Central memory CD8-positive, alpha-beta T cell (primary cell): ENCODE results near the gene KCNQ1.

Experiments used
- ATAC-seq: fragments of 150-1000 bp; cut with Tn5 transposase; replicated peaks from 2 replicates; pipeline ENCODE4 v1.10.0; 2022; ENCODE audit warnings: mild to moderate bottlenecking, moderate FRiP score, moderate number of reproducible peaks; ENCODE audit not compliant: poor library complexity, severe bottlenecking; ENCODE audit errors: extremely low read depth
- DNase-seq, 2 donors: peaks; one replicate each; pipeline ENCODE4 v3.0.0; 2021; ENCODE audit warnings: low spot score in 2 of 2
- H3K27ac Mint-ChIP-seq: one replicate; pipeline ENCODE4 v1.8.0; 2022; ENCODE audit warnings: low read depth, mild to moderate bottlenecking, moderate library complexity, mixed read lengths
- H3K27me3 Mint-ChIP-seq: one replicate; pipeline ENCODE4 v1.8.0; 2022; ENCODE audit warnings: mixed read lengths
- H3K36me3 Mint-ChIP-seq: one replicate; pipeline ENCODE4 v1.8.0; 2022; ENCODE audit warnings: mild to moderate bottlenecking, moderate library complexity, mixed read lengths; ENCODE audit not compliant: insufficient read depth
- H3K4me1 Mint-ChIP-seq: one replicate; pipeline ENCODE4 v1.8.0; 2022; ENCODE audit warnings: mixed read lengths
- H3K4me3 Mint-ChIP-seq: one replicate; pipeline ENCODE4 v1.8.0; 2022; ENCODE audit warnings: mild to moderate bottlenecking, moderate library complexity, mixed read lengths
- H3K9me3 Mint-ChIP-seq: one replicate; pipeline ENCODE4 v1.8.0; 2022; ENCODE audit warnings: mixed read lengths

Gene KCNQ1

GRCh38 chr11:2809854-2810253, 365.0 kb downstream of the KCNQ1 start:
- Mint-ChIP-seq H3K27ac (peak overlapping the region; percentile 42), H3K27me3 (peaks cover 31% of the 10 kb centered on the region), H3K4me1 (peaks cover 15% of the 10 kb centered on the region), H3K36me3 (no peaks in the 10 kb centered on the region), H3K9me3 (no peaks in the 10 kb centered on the region), H3K4me3 (peak overlapping the region; percentile 16)
- no peak for ATAC-seq
- DNase-seq: no peak

GRCh38 chr11:2810411-2811205, 365.8 kb downstream of the KCNQ1 start:
- no peaks in the 10 kb centered on the region for H3K9me3 Mint-ChIP-seq
- ATAC-seq (no peak), DNase-seq (no peak)
- H3K4me1 Mint-ChIP-seq: peaks cover 15% of the 10 kb centered on the region
- H3K4me3 Mint-ChIP-seq: no peak overlapping the region
- H3K27ac Mint-ChIP-seq: no peak overlapping the region
- no peaks in the 10 kb centered on the region for H3K36me3 Mint-ChIP-seq
- H3K27me3 Mint-ChIP-seq: peaks cover 31% of the 10 kb centered on the region

DNA sequence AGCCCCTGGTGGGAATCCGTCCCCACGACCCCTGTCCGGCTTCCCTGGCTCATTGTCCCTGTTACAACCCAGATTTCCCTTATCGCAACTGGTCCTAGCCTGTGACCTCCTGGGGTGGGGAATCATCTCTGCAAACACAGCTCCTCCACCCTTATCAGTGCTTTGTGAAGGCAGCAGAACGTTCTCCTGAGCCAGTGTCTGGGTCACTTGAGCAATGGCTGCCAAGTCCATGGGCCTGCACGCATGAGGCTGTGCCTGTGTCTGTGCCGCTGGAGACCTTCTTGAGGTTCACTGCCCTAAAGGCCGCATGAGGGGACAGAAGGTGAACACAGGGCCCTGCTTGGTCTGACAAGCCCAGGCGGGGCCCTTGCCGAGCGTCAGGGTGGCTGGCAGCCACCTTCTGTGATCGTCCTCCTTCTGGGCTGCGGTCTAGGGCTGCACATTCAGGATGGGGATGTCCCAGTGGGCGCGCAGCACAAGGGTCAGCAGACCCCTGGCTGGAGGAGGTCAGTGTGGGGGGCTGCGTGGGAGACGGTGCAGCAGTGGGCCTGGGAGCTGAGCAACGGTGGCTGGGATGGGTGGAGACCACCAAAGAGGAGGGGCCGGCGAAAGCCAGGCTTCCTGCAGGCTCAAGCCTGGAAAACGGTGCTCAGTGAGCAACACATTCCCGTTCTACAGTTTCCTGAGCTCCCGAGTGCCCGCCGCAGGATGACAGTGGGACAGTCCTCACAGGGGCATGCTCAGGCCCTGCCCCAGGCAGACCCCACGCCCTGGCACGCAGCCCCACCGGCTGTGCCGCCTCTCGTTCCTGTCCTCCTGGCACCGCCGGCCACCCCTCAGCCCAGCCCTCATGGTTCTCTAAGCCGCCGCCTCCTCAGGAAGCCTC, 366.6 kb downstream of the KCNQ1 start:
- DNase-seq: no peak
- ATAC-seq: no peak
- Mint-ChIP-seq H3K4me3 (no peak overlapping the region), H3K4me1 (peaks cover 15% of the 10 kb centered on the region), H3K27ac (no peak overlapping the region), H3K9me3 (peaks cover 5% of the 10 kb centered on the region), H3K27me3 (peaks cover 31% of the 10 kb centered on the region), H3K36me3 (no peaks in the 10 kb centered on the region)

GRCh38 chr11:2812371-2812991, 367.7 kb downstream of the KCNQ1 start:
- Mint-ChIP-seq H3K27ac (no peak overlapping the region), H3K27me3 (peaks cover 31% of the 10 kb centered on the region), H3K9me3 (peaks cover 5% of the 10 kb centered on the region), H3K36me3 (no peaks in the 10 kb centered on the region), H3K4me1 (peaks cover 15% of the 10 kb centered on the region), H3K4me3 (no peak overlapping the region)
- DNase-seq: no peak
- no peak for ATAC-seq

DNA sequence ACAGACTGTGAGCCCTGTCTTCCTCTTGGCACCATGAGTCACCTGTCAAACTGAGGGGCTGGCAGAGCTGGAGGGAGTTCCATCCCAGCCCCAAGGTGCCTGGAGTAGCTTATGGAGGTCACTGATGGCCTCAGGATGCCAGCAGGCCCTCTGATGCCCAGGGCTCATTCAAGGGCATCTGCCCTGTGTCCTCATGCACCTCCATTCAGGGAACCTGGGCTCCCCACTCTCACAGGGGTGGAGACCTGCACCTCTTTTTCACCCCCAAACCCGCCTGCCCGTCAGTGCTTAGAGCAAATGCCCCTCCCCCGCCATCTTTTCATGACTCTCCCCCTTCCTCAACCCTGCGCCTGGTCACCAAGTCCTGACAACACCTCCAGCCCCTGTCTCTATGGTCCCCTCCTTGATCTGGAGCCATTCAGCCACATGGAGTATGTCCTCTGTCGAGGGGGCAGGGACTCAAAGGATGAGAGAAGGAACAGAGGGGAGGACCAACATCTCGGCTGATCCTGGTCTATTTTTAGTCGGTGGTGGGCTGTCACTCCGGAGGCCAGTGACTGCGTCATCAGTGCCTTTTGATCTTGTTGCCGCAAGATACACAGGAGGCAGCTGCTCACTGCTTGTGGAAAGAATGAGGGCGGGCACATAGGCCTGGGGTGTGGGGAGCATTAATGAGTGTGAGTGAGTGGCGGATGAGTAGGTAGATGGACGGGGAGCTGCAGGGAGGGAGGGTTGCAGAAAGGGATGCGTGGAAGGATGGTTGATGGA, 368.5 kb downstream of the KCNQ1 start:
- Mint-ChIP-seq H3K27me3 (peaks cover 31% of the 10 kb centered on the region), H3K4me3 (no peak overlapping the region), H3K27ac (no peak overlapping the region), H3K4me1 (peaks cover 15% of the 10 kb centered on the region), H3K9me3 (peaks cover 5% of the 10 kb centered on the region), H3K36me3 (no peaks in the 10 kb centered on the region)
- no peak for DNase-seq
- no peak for ATAC-seq

DNA sequence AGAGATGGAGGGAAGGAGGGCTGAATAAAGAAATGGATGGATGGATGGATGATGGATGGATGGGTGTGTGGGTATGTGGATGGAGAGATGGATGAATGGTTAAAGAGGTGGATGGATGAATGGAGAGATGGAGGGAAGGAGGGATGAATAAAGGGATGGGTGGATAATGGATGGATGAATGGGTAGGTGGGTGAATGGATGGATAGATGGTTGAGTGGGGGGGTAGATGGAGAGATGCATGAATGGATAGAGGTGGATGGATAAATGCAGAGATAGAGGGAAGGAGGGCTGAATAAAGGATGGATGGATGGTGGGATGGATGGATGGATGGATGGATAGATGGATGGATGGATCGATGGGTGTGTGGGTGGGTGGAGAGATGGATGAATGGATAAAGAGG, 369.2 kb downstream of the KCNQ1 start:
- DNase-seq: no peak
- Mint-ChIP-seq H3K36me3 (no peaks in the 10 kb centered on the region), H3K27me3 (peaks cover 30% of the 10 kb centered on the region), H3K9me3 (peaks cover 5% of the 10 kb centered on the region), H3K4me1 (peaks cover 15% of the 10 kb centered on the region), H3K4me3 (no peak overlapping the region), H3K27ac (no peak overlapping the region)
- no peak for ATAC-seq

GRCh38 chr11:2814751-2815150, 369.9 kb downstream of the KCNQ1 start:
- Mint-ChIP-seq H3K4me1 (peaks cover 10% of the 10 kb centered on the region), H3K9me3 (peaks cover 5% of the 10 kb centered on the region), H3K27me3 (peaks cover 22% of the 10 kb centered on the region), H3K36me3 (no peaks in the 10 kb centered on the region), H3K4me3 (no peak overlapping the region), H3K27ac (no peak overlapping the region)
- no peak for ATAC-seq
- no peak for DNase-seq

- ATAC-seq (no peak), DNase-seq (no peak)
- Mint-ChIP-seq H3K36me3 (no peaks in the 10 kb centered on the region), H3K27ac (no peak overlapping the region), H3K9me3 (peaks cover 9% of the 10 kb centered on the region), H3K27me3 (peaks cover 21% of the 10 kb centered on the region), H3K4me1 (peaks cover 8% of the 10 kb centered on the region), H3K4me3 (no peak overlapping the region)
These were observed 371.1 kb downstream of the KCNQ1 start for GRCh38 chr11:2815762-2816496.

- Mint-ChIP-seq H3K4me3 (no peak overlapping the region), H3K27ac (no peak overlapping the region), H3K36me3 (no peaks in the 10 kb centered on the region), H3K27me3 (peaks cover 22% of the 10 kb centered on the region), H3K4me1 (peaks cover 8% of the 10 kb centered on the region), H3K9me3 (peaks cover 10% of the 10 kb centered on the region)
- ATAC-seq (no peak), DNase-seq (no peak)
These were observed 371.7 kb downstream of the KCNQ1 start for GRCh38 chr11:2816523-2816922.

DNA sequence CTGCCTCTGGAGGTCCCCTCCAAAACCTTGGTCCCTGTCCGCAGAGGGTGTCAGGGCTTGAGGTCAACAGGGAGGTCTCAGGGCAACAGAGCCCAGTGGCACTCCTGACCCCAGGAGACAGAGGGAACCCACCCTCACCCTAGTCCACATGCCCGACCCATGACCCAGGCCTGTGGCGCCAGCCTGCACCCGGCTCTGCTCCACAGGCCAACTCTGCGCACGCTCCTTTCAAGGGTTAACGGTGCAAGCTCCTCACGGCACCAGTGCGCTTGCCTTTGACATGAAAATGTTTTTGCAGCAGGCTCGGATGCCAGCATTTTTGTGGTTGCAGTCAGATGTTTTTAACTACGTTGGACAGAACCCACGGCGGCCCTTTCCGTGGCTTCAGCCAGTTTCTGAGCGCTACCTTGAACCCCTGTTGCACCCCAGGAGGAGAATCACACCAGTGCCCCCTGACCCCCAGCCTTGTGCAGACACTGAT, 372.2 kb downstream of the KCNQ1 start:
- ATAC-seq (no peak), DNase-seq (no peak)
- peaks cover 25% of the 10 kb centered on the region for H3K27me3 Mint-ChIP-seq
- H3K4me1 Mint-ChIP-seq: peaks cover 8% of the 10 kb centered on the region
- no peaks in the 10 kb centered on the region for H3K36me3 Mint-ChIP-seq
- H3K4me3 Mint-ChIP-seq: no peak overlapping the region
- peaks cover 15% of the 10 kb centered on the region for H3K9me3 Mint-ChIP-seq
- H3K27ac Mint-ChIP-seq: no peak overlapping the region

GRCh38 chr11:2817431-2817830, 372.6 kb downstream of the KCNQ1 start:
- no peak for DNase-seq
- H3K36me3 Mint-ChIP-seq: no peaks in the 10 kb centered on the region
- ATAC-seq: no peak
- peaks cover 5% of the 10 kb centered on the region for H3K4me1 Mint-ChIP-seq
- H3K27ac Mint-ChIP-seq: no peak overlapping the region
- peaks cover 25% of the 10 kb centered on the region for H3K27me3 Mint-ChIP-seq
- no peak overlapping the region for H3K4me3 Mint-ChIP-seq
- peaks cover 19% of the 10 kb centered on the region for H3K9me3 Mint-ChIP-seq
